Activated CD4-positive, alpha-beta memory T cell treated with anti-CD3 and anti-CD28 coated beads, Interleukin-2, amount 10 ng/mL, durations not matched to agents 7 days and 5 days (primary cell): ENCODE data around the gene NEK4. TPM values are rescaled to one million over a fixed set of nuclear protein-coding genes. Genes with fewer than 3 reads are reported as not detected.

Source experiments
- CTCF ChIA-PET: fragments of 350-600 bp; sonication (Branson Sonifier 250); formaldehyde crosslinking; loops from one replicate; lab custom pipeline; 2021; ENCODE audit warnings: antibody characterized with exemption, inconsistent platforms; lab: Charles Lee
- POLR2A ChIA-PET: fragments of 350-600 bp; sonication (Branson Sonifier 250); formaldehyde crosslinking; loops from one replicate; lab custom pipeline; 2021; ENCODE audit warnings: antibody characterized with exemption; lab: Charles Lee
- DNase-seq: peaks from one replicate; pipeline ENCODE4 v3.0.0-alpha.2; 2020
- H3K27ac Mint-ChIP-seq: one replicate; pipeline ENCODE4 v1.8.0; 2021; ENCODE audit warnings: mild to moderate bottlenecking, mixed read lengths
- H3K27me3 Mint-ChIP-seq: one replicate; pipeline ENCODE4 v1.8.0; 2021; ENCODE audit warnings: mixed read lengths
- H3K36me3 Mint-ChIP-seq: one replicate; pipeline ENCODE4 v1.8.0; 2021; ENCODE audit warnings: low read depth, mixed read lengths
- H3K4me1 Mint-ChIP-seq: one replicate; pipeline ENCODE4 v1.8.0; 2021; ENCODE audit warnings: mixed read lengths
- H3K4me3 Mint-ChIP-seq: one replicate; pipeline ENCODE4 v1.8.0; 2021; ENCODE audit warnings: mild to moderate bottlenecking, mixed read lengths
- H3K9me3 Mint-ChIP-seq: one replicate; pipeline ENCODE4 v1.8.0; 2021; ENCODE audit warnings: mixed read lengths
- total RNA-seq, 2 experiments: library from RNA; stranded (reverse); gene quantifications; one replicate each; pipeline ENCODE4 v1.2.3, GENCODE V29; 2021

NEK4 gene
- total RNA-seq, 2 experiments from 2014 or later, result 17.8 to 19.1 TPM

DNA sequence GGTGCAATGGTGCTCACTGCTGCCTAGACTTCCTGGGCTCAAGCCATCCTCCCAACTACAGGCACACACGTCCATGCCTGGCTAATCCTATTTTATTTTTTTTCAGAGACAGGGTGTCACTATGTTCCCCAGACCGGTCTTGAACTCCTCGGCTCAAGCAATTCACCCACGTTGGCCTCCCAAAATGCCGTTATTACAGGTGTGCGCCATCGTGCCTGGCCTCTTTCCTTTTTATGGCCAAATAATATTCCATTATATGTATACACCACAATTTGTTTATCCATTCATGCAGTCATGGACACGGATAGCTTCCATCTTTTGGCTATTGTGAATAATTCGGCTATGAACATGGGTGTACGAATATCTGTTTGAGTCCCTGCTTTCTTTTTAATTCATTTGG lies 962 bp upstream of the NEK4 start:
- ChIA-PET POLR2A (interaction anchor here (0.6 to 2.1 kb wide), 9 partner anchors 9 to 274 kb away, joined by 3 to 10 read pairs (median 5); partner anchors contain the start of gene SFMBT1), CTCF (interaction anchor here (0.6 to 2.0 kb wide), 7 partner anchors 24 to 163 kb away, joined by 3 to 7 read pairs (median 3); no protein-coding TSS in a partner anchor)
- no peaks in the 10 kb centered on the region for H3K9me3 Mint-ChIP-seq
- peaks cover 4% of the 10 kb centered on the region for H3K36me3 Mint-ChIP-seq
- peak overlapping the region; percentile 81 for H3K4me3 Mint-ChIP-seq
- DNase-seq, result no peak
- H3K27me3 Mint-ChIP-seq, result no peaks in the 10 kb centered on the region
- peaks cover 23% of the 10 kb centered on the region for H3K4me1 Mint-ChIP-seq
- peak overlapping the region; percentile 18 for H3K27ac Mint-ChIP-seq

DNA sequence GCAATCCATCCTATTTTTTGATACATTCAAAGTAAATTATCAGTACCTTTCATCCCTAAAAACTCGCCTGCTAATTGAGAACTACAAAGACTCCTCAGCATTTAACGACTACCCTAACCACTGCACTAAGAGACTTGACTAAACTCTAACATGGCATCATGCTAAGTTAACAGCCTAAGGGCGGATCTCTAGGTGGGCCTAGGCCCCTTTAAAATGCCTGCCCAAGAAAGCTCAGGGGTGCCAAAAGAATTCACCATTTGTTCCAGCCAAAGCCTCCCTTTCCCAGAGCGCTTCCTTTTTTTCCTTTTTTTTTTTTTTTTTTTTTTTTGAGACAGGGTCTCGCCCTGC lies 568 bp upstream of the NEK4 start:
- DNase-seq, result no peak
- Mint-ChIP-seq H3K27me3 (no peaks in the 10 kb centered on the region), H3K36me3 (peaks cover 4% of the 10 kb centered on the region), H3K9me3 (no peaks in the 10 kb centered on the region), H3K4me3 (peak overlapping the region; percentile 81), H3K4me1 (peaks cover 23% of the 10 kb centered on the region), H3K27ac (peak overlapping the region; percentile 73)
- ChIA-PET POLR2A (interaction anchor here (0.6 to 2.1 kb wide), 10 partner anchors 9 to 275 kb away, joined by 3 to 10 read pairs (median 5); partner anchors contain the start of gene SFMBT1), CTCF (interaction anchor here (0.6 to 2.0 kb wide), 8 partner anchors 23 to 164 kb away, joined by 3 to 7 read pairs (median 3); no protein-coding TSS in a partner anchor)

DNA sequence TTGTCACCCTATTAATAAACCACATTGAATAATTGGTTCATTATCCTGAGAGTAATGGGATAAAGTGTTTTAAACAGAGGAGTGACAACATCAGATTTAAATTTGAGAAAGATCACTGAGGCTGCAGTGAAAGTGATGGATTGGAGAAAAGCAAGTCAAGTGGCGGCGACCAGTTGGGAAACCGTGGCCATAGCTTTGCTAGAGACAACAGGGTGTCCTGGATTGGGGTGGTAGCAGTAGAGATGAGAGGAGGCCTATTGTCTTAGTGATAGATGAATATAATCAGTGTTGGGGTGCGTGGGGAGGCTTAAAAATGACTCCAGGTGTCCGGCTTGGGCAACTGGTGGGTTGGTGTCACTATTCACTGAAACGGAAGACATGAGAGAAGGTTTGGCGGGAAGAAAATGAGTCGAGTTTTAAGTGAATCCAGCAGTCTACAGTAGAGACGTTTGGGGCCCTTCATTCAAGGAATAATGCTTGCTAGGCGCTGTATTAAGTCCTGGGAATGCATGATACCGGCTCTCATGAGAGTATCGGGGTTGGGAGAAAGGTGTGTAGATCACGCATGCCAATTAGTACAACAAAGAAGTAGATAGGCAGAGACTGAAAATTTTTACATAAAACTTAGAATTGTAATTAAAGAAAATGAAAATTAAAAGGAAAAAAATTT lies 819 bp downstream of the NEK4 start:
- POLR2A ChIA-PET, result interaction anchor here (1.1 to 1.6 kb wide), 4 partner anchors 10 to 123 kb away, joined by 3 to 10 read pairs (median 6); partner anchors contain the start of gene PBRM1
- Mint-ChIP-seq H3K4me1 (peaks cover 23% of the 10 kb centered on the region), H3K36me3 (peaks cover 12% of the 10 kb centered on the region), H3K9me3 (no peaks in the 10 kb centered on the region), H3K4me3 (peak overlapping the region; percentile 81), H3K27me3 (no peaks in the 10 kb centered on the region), H3K27ac (no peak overlapping the region)
- CTCF ChIA-PET, result interaction anchor here (2.0 kb wide), 1 partner anchor 122 kb away, joined by 4 read pairs; no protein-coding TSS in a partner anchor
- DNase-seq, result no peak

DNA sequence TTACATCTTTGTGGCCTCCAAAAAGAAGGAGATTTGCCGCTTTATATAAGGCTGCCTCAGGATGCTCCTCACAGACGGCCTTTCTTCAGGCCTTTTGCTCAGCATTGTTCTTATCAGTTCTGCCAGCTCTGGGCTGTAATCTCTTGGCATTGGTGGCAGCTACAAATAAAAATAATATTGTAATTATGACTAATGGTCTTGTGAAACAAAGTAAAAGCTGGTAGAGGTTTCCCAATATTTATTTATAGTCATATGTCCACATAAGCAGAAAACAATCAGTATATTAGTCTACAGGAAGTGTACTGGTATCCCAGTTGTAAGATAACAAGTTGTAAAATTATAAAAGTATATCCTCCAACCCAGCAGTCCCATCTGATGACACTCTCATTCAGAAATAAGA lies 7.3 kb downstream of the NEK4 start:
- Mint-ChIP-seq H3K9me3 (no peaks in the 10 kb centered on the region), H3K27ac (no peak overlapping the region), H3K4me1 (no peaks in the 10 kb centered on the region), H3K27me3 (no peaks in the 10 kb centered on the region), H3K4me3 (no peak overlapping the region), H3K36me3 (peaks cover 44% of the 10 kb centered on the region)
- POLR2A ChIA-PET, result no interaction called here
- no peak for DNase-seq
- CTCF ChIA-PET, result no interaction called here

DNA sequence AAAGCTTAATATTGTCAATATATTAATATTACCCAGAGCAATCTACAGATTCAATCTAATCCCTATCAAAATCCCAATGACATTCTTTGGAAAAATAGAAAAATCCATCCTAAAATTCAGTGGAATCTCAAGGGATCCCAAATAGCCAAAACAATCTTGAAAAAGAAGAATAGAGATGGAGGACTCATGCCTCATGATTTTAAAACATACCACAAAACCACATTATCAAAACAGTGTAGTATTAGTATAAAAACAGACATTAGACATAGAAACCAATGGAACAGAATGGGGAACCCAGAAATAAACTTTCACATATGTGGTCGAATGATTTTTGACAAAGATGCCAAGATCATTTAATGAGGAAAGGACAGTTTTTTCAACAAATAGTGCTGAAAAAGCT lies 14.6 kb downstream of the NEK4 start:
- DNase-seq, result no peak
- no peaks in the 10 kb centered on the region for H3K9me3 Mint-ChIP-seq
- ChIA-PET POLR2A (no interaction called here), CTCF (no interaction called here)
- H3K36me3 Mint-ChIP-seq, result peaks cover 30% of the 10 kb centered on the region
- no peak overlapping the region for H3K27ac Mint-ChIP-seq
- H3K4me3 Mint-ChIP-seq, result no peak overlapping the region
- H3K4me1 Mint-ChIP-seq, result no peaks in the 10 kb centered on the region
- H3K27me3 Mint-ChIP-seq, result no peaks in the 10 kb centered on the region

DNA sequence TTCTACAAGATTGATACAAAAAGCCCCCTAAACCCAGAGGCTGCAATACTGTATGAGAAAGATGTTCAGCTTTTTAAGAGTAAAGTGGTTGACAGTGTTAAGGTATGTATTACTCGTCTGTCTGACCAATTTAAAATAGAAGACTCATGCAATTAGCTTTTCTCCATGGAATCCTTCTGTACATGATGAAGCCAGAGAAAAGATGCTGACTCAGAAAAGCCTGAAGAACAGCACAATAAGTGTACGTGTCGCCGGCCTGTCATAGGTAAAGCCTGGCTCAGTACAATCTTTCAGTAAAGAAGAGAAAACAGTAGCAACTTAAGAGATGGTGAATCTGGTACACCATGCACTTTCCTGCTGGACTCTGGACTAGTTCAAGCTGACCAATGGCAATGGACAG lies 16.4 kb downstream of the NEK4 start:
- Mint-ChIP-seq H3K27ac (no peak overlapping the region), H3K9me3 (no peaks in the 10 kb centered on the region), H3K4me1 (no peaks in the 10 kb centered on the region), H3K36me3 (peaks cover 32% of the 10 kb centered on the region), H3K27me3 (no peaks in the 10 kb centered on the region), H3K4me3 (no peak overlapping the region)
- ChIA-PET CTCF (no interaction called here), POLR2A (no interaction called here)
- no peak for DNase-seq

DNA sequence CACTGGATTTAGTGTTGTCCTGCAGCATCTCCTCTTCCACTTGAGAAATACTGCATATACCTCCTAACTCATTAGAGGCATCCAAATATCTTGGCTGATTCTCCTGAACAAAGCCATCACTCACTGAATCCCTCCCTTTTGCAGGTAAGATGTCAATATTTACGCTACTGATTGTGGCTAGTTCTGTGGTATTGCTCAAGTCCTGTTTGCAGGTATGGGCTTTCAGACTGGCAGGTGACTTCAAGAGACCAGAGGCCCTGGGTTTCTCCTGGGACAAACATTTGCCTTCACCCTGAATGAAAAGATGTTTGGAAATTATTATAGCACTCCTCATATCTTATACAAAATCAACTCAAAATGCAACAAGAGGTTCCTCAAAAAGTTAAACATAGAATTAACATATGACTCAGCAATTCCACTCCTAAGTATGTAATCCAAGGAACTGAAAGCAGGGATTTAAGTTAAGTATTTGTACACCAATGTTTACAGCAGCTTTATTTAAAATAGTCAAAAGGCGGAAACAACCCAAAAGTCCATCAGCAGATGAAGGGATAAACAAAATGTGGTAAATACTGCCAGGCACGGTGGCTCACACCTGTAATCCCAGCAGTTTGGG lies 18.6 kb downstream of the NEK4 start:
- H3K9me3 Mint-ChIP-seq, result no peaks in the 10 kb centered on the region
- CTCF ChIA-PET, result no interaction called here

DNA sequence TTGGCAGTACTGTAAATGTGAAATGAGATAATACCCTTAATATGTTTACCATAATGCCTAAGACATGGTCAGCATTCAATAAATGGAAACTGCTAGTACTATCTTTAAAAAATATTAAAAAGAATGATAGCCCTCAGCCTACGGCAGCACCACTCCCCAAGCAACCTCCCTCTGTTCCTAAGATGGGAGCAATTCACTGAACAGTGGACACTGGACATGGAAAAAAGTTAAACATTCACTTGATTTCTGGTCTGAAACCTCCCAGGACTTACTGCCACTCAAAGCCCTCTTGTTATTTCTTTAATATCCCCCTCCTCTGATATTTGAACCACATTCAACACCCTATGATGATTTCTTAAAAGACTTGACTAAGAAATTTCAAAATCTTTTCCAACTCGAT lies 27.0 kb downstream of the NEK4 start:
- CTCF ChIA-PET, result interaction anchor here (1.3 to 1.6 kb wide), 2 partner anchors 77 to 180 kb away, joined by 3 to 5 read pairs; no protein-coding TSS in a partner anchor
- no peaks in the 10 kb centered on the region for H3K9me3 Mint-ChIP-seq

More for the DNA sequence above, 18.6 kb downstream of the NEK4 start:
- Mint-ChIP-seq H3K4me1 (no peaks in the 10 kb centered on the region), H3K27ac (peak overlapping the region; percentile 26), H3K4me3 (no peak overlapping the region), H3K27me3 (no peaks in the 10 kb centered on the region), H3K36me3 (peaks cover 31% of the 10 kb centered on the region)
- no peak for DNase-seq
- POLR2A ChIA-PET, result no interaction called here

DNA sequence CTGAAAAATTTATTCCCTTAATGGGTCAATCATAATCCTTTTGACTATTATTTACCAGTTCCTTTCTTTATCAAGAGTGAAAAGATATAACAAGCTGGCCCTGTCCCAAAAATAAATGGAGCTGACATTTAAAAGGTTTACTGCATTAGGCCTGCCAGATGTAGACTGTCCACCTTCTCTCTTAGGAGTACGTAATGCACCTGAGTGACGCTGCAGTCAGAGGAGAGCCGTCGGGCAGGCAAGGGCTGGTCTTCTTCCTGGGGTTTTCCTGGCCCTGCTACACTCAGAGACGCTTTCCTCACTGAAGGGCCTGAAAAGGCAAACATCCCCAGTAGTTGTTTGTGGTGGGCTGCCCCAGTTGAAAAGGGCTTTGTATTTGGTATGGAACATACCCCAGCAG lies 27.6 kb downstream of the NEK4 start:
- no peaks in the 10 kb centered on the region for H3K27me3 Mint-ChIP-seq
- DNase-seq, result no peak
- H3K27ac Mint-ChIP-seq, result no peak overlapping the region
- H3K4me1 Mint-ChIP-seq, result no peaks in the 10 kb centered on the region
- H3K36me3 Mint-ChIP-seq, result peaks cover 27% of the 10 kb centered on the region
- CTCF ChIA-PET, result interaction anchor here (1.3 to 1.6 kb wide), 2 partner anchors 78 to 181 kb away, joined by 3 to 5 read pairs; no protein-coding TSS in a partner anchor
- POLR2A ChIA-PET, result interaction anchor here (0.9 kb wide), 1 partner anchor 14 kb away, joined by 3 read pairs; no protein-coding TSS in a partner anchor
- H3K9me3 Mint-ChIP-seq, result no peaks in the 10 kb centered on the region
- H3K4me3 Mint-ChIP-seq, result no peak overlapping the region

More for the DNA sequence above, 27.0 kb downstream of the NEK4 start:
- H3K27ac Mint-ChIP-seq, result no peak overlapping the region
- no peaks in the 10 kb centered on the region for H3K27me3 Mint-ChIP-seq
- no peaks in the 10 kb centered on the region for H3K4me1 Mint-ChIP-seq
- peaks cover 32% of the 10 kb centered on the region for H3K36me3 Mint-ChIP-seq
- POLR2A ChIA-PET, result interaction anchor here (0.9 kb wide), 1 partner anchor 15 kb away, joined by 3 read pairs; no protein-coding TSS in a partner anchor
- DNase-seq, result no peak
- H3K4me3 Mint-ChIP-seq, result no peak overlapping the region

DNA sequence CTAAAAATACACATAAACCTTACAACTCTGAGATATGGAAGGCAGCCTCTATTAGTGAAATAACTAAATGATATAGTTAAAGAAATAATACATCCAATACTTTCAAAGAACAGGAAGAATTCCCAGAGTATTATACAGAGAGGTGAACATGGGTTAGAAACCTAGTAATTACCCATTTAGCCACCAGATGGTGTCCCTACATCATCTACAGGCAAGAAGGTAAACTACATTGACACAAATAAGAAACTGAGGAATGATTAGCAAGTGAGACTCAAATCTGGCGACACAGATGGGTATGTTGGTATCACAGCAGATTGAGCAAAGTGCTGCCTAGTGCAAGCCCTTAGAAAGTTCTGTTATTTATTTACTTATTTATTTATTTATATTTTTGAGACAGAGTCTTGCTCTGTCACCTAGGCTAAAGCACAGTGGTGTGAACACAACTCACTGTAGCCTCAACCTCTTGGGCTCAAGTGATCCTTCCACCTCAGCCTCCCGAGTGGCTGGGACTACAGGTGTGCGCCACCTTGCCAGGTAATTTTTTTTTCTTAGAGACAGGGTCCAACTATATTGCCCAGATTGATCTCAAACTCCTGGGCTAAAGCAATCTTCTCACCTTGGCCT lies 28.2 kb downstream of the NEK4 start:
- POLR2A ChIA-PET, result no interaction called here
- CTCF ChIA-PET, result interaction anchor here (0.6 to 1.6 kb wide), 6 partner anchors 41 to 368 kb away, joined by 3 to 6 read pairs (median 3); no protein-coding TSS in a partner anchor
- peaks cover 27% of the 10 kb centered on the region for H3K36me3 Mint-ChIP-seq
- no peaks in the 10 kb centered on the region for H3K27me3 Mint-ChIP-seq
- H3K4me1 Mint-ChIP-seq, result no peaks in the 10 kb centered on the region
- H3K27ac Mint-ChIP-seq, result no peak overlapping the region
- H3K9me3 Mint-ChIP-seq, result no peaks in the 10 kb centered on the region
- H3K4me3 Mint-ChIP-seq, result no peak overlapping the region
- DNase-seq, result no peak

DNA sequence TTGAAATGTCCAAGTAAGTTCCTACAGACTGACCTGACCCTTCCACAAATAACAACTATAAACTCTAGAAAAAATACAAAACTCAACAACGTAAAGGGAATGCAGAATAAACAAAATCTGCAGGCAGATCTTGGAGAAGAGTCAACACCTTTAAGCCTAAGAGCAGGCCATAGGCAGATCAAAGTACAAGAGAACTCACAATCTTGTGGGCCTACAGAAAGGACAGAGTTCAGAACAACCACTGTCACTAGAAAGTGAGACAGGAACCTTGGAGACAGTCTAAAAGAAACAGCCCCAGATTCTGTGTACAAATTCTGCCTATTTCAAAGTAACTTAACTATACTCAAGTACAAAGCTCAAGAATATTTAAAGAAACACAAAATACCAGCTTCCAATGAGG lies 31.0 kb downstream of the NEK4 start:
- Mint-ChIP-seq H3K27me3 (no peaks in the 10 kb centered on the region), H3K9me3 (peaks cover 4% of the 10 kb centered on the region), H3K4me1 (no peaks in the 10 kb centered on the region), H3K27ac (no peak overlapping the region), H3K4me3 (no peak overlapping the region), H3K36me3 (peaks cover 33% of the 10 kb centered on the region)
- no peak for DNase-seq
- POLR2A ChIA-PET, result interaction anchor here (1.1 kb wide), 1 partner anchor 305 kb away, joined by 4 read pairs; no protein-coding TSS in a partner anchor
- CTCF ChIA-PET, result no interaction called here

DNA sequence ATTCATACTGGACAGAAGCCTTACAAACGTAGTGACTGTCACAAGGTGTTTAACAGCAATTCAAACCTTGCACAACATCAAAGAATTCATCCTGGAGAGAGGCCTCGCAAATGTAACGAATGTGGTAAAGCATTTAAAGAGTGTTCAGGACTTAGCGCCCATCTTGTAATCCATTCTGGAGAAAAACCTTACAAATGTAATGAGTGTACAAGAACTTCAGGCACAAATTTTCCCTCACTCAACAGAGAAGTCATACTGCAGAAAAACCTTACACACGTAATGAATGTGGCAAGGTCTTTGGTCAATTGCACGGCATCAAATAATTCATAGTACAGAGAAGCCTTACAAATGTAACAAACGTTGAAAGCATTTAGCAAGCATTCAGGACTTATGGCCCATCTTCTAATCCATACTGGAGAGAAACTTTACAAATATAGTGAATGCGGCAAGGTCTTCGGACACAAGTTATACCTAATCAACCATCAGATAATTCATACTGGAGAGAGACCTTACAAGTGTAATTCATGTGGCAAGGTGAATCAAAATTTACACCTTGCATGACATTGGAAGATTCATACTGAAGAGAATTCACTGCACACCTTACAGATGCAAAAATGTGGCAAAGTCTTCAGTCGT lies 37.4 kb downstream of the NEK4 start:
- peaks cover 7% of the 10 kb centered on the region for H3K4me1 Mint-ChIP-seq
- H3K27ac Mint-ChIP-seq, result no peak overlapping the region
- no peak for DNase-seq
- no peaks in the 10 kb centered on the region for H3K27me3 Mint-ChIP-seq
- CTCF ChIA-PET, result no interaction called here
- peaks cover 70% of the 10 kb centered on the region for H3K36me3 Mint-ChIP-seq
- H3K9me3 Mint-ChIP-seq, result peaks cover 47% of the 10 kb centered on the region
- POLR2A ChIA-PET, result no interaction called here
- H3K4me3 Mint-ChIP-seq, result no peak overlapping the region
